GM12878 (cell line): ENCODE measurements around the gene LIMS1. TPM values are rescaled to one million over a fixed set of nuclear protein-coding genes. Genes with fewer than 3 reads are reported as not detected.

ENCODE experiments used
- ATAC-seq: fragments of 200-7000 bp; cut with Tn5 transposase; 3 replicates; pipeline ENCODE4 v1.9.1; 2020; ENCODE audit warnings: mild to moderate bottlenecking, moderate library complexity
- BruUV-seq: library from RNA; stranded (reverse); fragments of 400-500 nt; replicated peaks from 2 replicates; lab custom pipeline; 2021; lab: Mats Ljungman, UMichigan
- CTCF ChIA-PET: fragments of 300-600 bp; sonication (Branson Sonifier 250); formaldehyde crosslinking; extraction: SDS; loops from one replicate; lab custom pipeline; 2021; ENCODE audit warnings: inconsistent platforms; lab: Yijun Ruan, JAX
- POLR2A ChIA-PET: fragments of 350-600 bp; formaldehyde crosslinking; extraction: SDS; loops from one replicate; lab custom pipeline; 2021; ENCODE audit warnings: inconsistent platforms; lab: Charles Lee
- RAD21 ChIA-PET: fragments of 300-600 bp; sonication (Branson Sonifier 250); formaldehyde crosslinking; loops from one replicate; lab custom pipeline; 2023; ENCODE audit warnings: antibody characterized with exemption; ENCODE audit not compliant: unreplicated experiment; lab: Charles Lee
- SMC1A ChIA-PET: fragments of 300-600 bp; sonication (Branson Sonifier 250); formaldehyde crosslinking; loops from one replicate; lab custom pipeline; 2023; ENCODE audit not compliant: unreplicated experiment, uncharacterized antibody; lab: Charles Lee
- DNase-seq: peaks from one replicate; pipeline ENCODE4 v3.0.0-alpha.2; 2011; ENCODE audit warnings: low read depth, low spot score
- FAIRE-seq: peaks from 3 replicates; lab custom pipeline; 2011; peaks lifted over from hg19 to GRCh38; lab: Jason Lieb, UNC
- H2AFZ ChIP-seq: 2 replicates; pipeline ENCODE4 v1.6.0; 2011; ENCODE audit warnings: low read depth, low read length, control low read depth; ENCODE audit not compliant: control insufficient read depth
- H3K27ac ChIP-seq: 2 replicates; pipeline ENCODE4 v1.5.1; 2011; ENCODE audit warnings: control low read depth; ENCODE audit not compliant: control insufficient read depth, insufficient read depth
- H3K27me3 ChIP-seq, 2 experiments: replicated peaks in 1 of 2; 2 replicates each; pipeline versions ENCODE4 v1.6.0 to v1.6.1; 2011; ENCODE audit warnings: low read length in 1 of 2; ENCODE audit not compliant: control insufficient read depth in 2 of 2, insufficient read depth in 2 of 2
- H3K36me3 ChIP-seq, 2 experiments: 2 replicates each; pipeline ENCODE4 v1.5.1; 2011; ENCODE audit warnings: low read length in 1 of 2; ENCODE audit not compliant: control insufficient read depth in 2 of 2, insufficient read depth in 2 of 2
- H3K4me1 ChIP-seq: 2 replicates; pipeline ENCODE4 v1.6.1; 2011; ENCODE audit warnings: mild to moderate bottlenecking, low read length, moderate library complexity, mixed read lengths; ENCODE audit not compliant: control insufficient read depth, insufficient read depth
- H3K4me2 ChIP-seq: 2 replicates; pipeline ENCODE4 v1.6.0; 2011; ENCODE audit warnings: control low read depth; ENCODE audit not compliant: control insufficient read depth, insufficient read depth
- H3K4me3 ChIP-seq: fragments of 200-600 bp; sonication (generic); 2 replicates; pipeline ENCODE4 v1.5.1; 2016
- H3K79me2 ChIP-seq: 2 replicates; pipeline ENCODE4 v1.6.0; 2011; ENCODE audit warnings: low read length; ENCODE audit not compliant: control insufficient read depth, insufficient read depth
- H3K9ac ChIP-seq: 2 replicates; pipeline ENCODE4 v1.8.0; 2011; ENCODE audit warnings: low read length, control low read depth, mixed read lengths; ENCODE audit not compliant: control insufficient read depth, insufficient read depth
- H3K9me3 ChIP-seq: replicated peaks from 3 replicates; pipeline ENCODE4 v1.5.1; 2011; ENCODE audit warnings: mild to moderate bottlenecking, low read length; ENCODE audit not compliant: control insufficient read depth, insufficient read depth
- H4K20me1 ChIP-seq: 2 replicates; pipeline ENCODE4 v1.6.0; 2011; ENCODE audit not compliant: control insufficient read depth, insufficient read depth
- BCL11A ChIP-seq: IDR thresholded peaks from 2 replicates; pipeline ENCODE4 v1.6.1; 2011; ENCODE audit warnings: low read depth, low read length
- CEBPB ChIP-seq, 2 experiments: fragments of 150-350 bp in 1 of 2; IDR thresholded peaks; 2 replicates each; pipeline ENCODE4 v1.6.1; 2012 to 2014; ENCODE audit warnings: low read depth in 2 of 2, low read length in 2 of 2, borderline replicate concordance in 1 of 2, inconsistent platforms in 1 of 2
- E2F8 ChIP-seq: fragments of 450-650 bp; IDR thresholded peaks from 2 replicates; pipeline ENCODE4 v1.6.1; 2018; ENCODE audit warnings: mild to moderate bottlenecking, low read depth, moderate library complexity; ENCODE audit not compliant: partially characterized antibody
- GABPA ChIP-seq: IDR thresholded peaks from 2 replicates; pipeline ENCODE4 v1.6.1; 2014; ENCODE audit warnings: antibody characterized with exemption, low read depth, mild to moderate bottlenecking, inconsistent platforms
- GATAD2B ChIP-seq: fragments of 450-650 bp; conservative IDR thresholded peaks from 2 replicates; pipeline ENCODE4 v1.6.1; 2017; ENCODE audit warnings: low read depth, mild to moderate bottlenecking, moderate library complexity
- MTA2 ChIP-seq: fragments of 450-650 bp; IDR thresholded peaks from 2 replicates; pipeline ENCODE4 v1.6.1; 2016; ENCODE audit warnings: low read depth, mild to moderate bottlenecking, moderate library complexity
- MTA3 ChIP-seq: IDR thresholded peaks from 2 replicates; pipeline ENCODE4 v1.6.1; 2012; ENCODE audit warnings: low read length, inconsistent platforms, borderline replicate concordance
- NFXL1 ChIP-seq: fragments of 450-650 bp; IDR thresholded peaks from 2 replicates; pipeline ENCODE4 v1.6.1; 2017; ENCODE audit warnings: antibody characterized with exemption, mild to moderate bottlenecking, borderline replicate concordance
- NR2C1 ChIP-seq: fragments of 450-650 bp; IDR thresholded peaks from 2 replicates; pipeline ENCODE4 v1.6.1; 2017; ENCODE audit warnings: antibody characterized with exemption, mild to moderate bottlenecking, moderate library complexity
- NRF1 ChIP-seq: conservative IDR thresholded peaks from 2 replicates; pipeline ENCODE4 v1.6.1; 2011; ENCODE audit warnings: mild to moderate bottlenecking, low read depth, low read length, improper control_type of control experiment
- PAX5 ChIP-seq: IDR thresholded peaks from 2 replicates; pipeline ENCODE4 v1.6.1; 2011; ENCODE audit warnings: low read depth, low read length, borderline replicate concordance
- PML ChIP-seq: IDR thresholded peaks from 2 replicates; pipeline ENCODE4 v1.6.1; 2012; ENCODE audit warnings: low read length, inconsistent platforms
- POU2F2 ChIP-seq: IDR thresholded peaks from 3 replicates; pipeline ENCODE4 v1.6.1; 2011; ENCODE audit warnings: low read depth, mild to moderate bottlenecking, low read length, borderline replicate concordance
- SMARCA5 ChIP-seq: fragments of 450-650 bp; IDR thresholded peaks from 2 replicates; pipeline ENCODE4 v1.6.1; 2017; ENCODE audit warnings: mild to moderate bottlenecking
- ZNF274 ChIP-seq: IDR thresholded peaks from one replicate; pipeline ENCODE4 v1.8.0; 2011; ENCODE audit not compliant: insufficient read length, insufficient read depth
- WGBS: methylation state at CpG from one replicate; pipeline ENCODE4 v1.1.6; 2016; ENCODE audit warnings: low lambda C conversion rate; ENCODE audit not compliant: insufficient replicate concordance, insufficient coverage; ENCODE audit errors: missing lambda C conversion rate; 5-methylcytosine and 5-hydroxymethylcytosine counted together
- in situ Hi-C: fragments of 300-500 bp; cut with MboI; formaldehyde crosslinking; loops from 9 replicates; pipeline ENCODE4 v1.14.3; 2018; ENCODE audit warnings: mixed read lengths
- intact Hi-C: fragments of 100-400 bp; cut with micrococcal nuclease; formaldehyde crosslinking; loops from one replicate; pipeline ENCODE4 v1.14.2; 2022; ENCODE audit not compliant: unreplicated experiment
- polyA plus RNA-seq, 11 experiments: library from polyadenylated mRNA; depleted of rRNA in 4 of 11; unstranded in 6 of 11; stranded (reverse) in 5 of 11; fragments of >200 nt; fragmentation: Nextera tagmentation in 4 of 11; fragmentation: Illumina TruSeq in 1 of 11; extraction: Ambion mirVana in 4 of 11; extraction: Trizol in 1 of 11; gene quantifications; 1 replicate in 1 of 11; 2 replicates in 10 of 11; pipeline versions ENCODE4 v1.2.1 to v1.2.3, GENCODE V29; 2011 to 2016; ENCODE audit warnings: inconsistent platforms in 2 of 11, missing spikeins in 2 of 11, low read depth in 1 of 11
- total RNA-seq, 4 experiments: library from RNA; depleted of rRNA in 3 of 4; stranded (reverse); fragments of >200 nt in 3 of 4; fragmentation: Illumina TruSeq in 1 of 4; extraction: Trizol in 1 of 4; gene quantifications; 2 replicates each; pipeline versions ENCODE4 v1.2.1 to v1.2.3, GENCODE V29; 2013 to 2021
- TF ChIP-seq, protein P1 (sequence below): IDR thresholded peaks from 2 replicates; pipeline ENCODE4 v1.6.1; 2012; ENCODE audit warnings: mild to moderate bottlenecking, low read depth, low read length
- TF ChIP-seq, protein P2 (sequence below): fragments of 450-650 bp; conservative IDR thresholded peaks from 2 replicates; pipeline ENCODE4 v1.6.1; 2017; ENCODE audit warnings: mild to moderate bottlenecking, moderate library complexity

LIMS1 gene
- total and polyA plus RNA-seq, 10 of the 15 experiments (the other 5 are each of a cell fraction or from before 2014, with no cell fraction given): 15.7 to 98.1 (median 43.9) TPM

DNA sequence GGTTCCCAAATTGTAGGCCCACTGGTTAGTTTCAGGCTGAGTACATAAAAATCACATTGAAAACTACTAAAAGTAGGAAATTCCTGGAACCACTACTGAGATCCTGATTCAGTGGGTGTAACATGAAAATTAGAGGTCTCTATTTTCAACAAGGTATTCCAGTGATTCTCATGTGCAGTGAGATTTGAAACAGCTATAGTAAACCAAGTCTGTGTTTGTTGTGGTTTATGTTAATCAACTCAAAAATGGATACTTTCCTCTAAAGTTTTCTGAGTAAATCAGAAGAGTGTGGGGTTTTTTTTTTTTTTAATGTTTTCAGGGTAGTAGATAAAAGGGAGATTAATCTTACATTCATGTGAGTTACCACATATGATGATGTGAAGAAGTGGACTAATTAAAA is 42.4 kb upstream of the LIMS1 start (continued):
- TF ChIP-seq NR2C1 (no peak), CEBPB (IDR thresholded peaks at IDR 0.05; ENCODE audit: borderline replicate concordance in 1 of 2, low read depth in 2 of 2, low read length in 2 of 2) (no peak), SMARCA5 (no peak), MTA2 (no peak), NRF1 (no peak)
- TF ChIP-seq, protein P1, sequence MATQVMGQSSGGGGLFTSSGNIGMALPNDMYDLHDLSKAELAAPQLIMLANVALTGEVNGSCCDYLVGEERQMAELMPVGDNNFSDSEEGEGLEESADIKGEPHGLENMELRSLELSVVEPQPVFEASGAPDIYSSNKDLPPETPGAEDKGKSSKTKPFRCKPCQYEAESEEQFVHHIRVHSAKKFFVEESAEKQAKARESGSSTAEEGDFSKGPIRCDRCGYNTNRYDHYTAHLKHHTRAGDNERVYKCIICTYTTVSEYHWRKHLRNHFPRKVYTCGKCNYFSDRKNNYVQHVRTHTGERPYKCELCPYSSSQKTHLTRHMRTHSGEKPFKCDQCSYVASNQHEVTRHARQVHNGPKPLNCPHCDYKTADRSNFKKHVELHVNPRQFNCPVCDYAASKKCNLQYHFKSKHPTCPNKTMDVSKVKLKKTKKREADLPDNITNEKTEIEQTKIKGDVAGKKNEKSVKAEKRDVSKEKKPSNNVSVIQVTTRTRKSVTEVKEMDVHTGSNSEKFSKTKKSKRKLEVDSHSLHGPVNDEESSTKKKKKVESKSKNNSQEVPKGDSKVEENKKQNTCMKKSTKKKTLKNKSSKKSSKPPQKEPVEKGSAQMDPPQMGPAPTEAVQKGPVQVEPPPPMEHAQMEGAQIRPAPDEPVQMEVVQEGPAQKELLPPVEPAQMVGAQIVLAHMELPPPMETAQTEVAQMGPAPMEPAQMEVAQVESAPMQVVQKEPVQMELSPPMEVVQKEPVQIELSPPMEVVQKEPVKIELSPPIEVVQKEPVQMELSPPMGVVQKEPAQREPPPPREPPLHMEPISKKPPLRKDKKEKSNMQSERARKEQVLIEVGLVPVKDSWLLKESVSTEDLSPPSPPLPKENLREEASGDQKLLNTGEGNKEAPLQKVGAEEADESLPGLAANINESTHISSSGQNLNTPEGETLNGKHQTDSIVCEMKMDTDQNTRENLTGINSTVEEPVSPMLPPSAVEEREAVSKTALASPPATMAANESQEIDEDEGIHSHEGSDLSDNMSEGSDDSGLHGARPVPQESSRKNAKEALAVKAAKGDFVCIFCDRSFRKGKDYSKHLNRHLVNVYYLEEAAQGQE: no peak

DNA sequence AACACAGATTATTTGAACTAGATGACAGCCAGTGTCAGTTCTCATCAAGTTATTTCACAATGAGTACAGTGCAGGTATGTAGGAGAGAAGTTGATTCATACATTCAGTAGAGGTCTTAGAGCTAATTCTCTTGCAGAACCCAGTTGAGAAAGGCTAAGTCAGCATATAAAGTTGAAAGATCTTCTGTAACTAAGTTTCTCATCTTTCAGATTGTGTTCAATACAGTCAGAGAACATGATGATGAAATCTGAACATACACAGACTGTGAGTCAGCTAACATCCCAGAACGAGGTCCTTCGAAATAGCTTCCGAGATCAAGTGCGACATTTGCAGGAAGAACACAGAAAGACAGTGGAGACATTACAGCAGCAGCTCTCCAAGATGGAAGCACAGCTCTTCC is 41.9 kb upstream of the LIMS1 start:
- in situ Hi-C loops (no loop called here), intact Hi-C loops (no loop called here)
- BruUV-seq: no TSS peak
- CTCF ChIA-PET: interaction anchor here (1.3 kb wide), 1 partner anchor 145 kb away, joined by 4 read pairs; no protein-coding TSS in a partner anchor
- no peak overlapping the region for H3K9ac ChIP-seq
- no peaks in the 10 kb centered on the region for H3K79me2 ChIP-seq
- no peak overlapping the region for H3K27ac ChIP-seq
- ATAC-seq (no peak), DNase-seq (no peak), FAIRE-seq (no peak)
- POLR2A ChIA-PET: no interaction called here
- no peak overlapping the region for H2AFZ ChIP-seq
- SMC1A ChIA-PET: interaction anchor here (0.9 kb wide), 1 partner anchor 92 kb away, joined by 3 read pairs; no protein-coding TSS in a partner anchor
- no peaks in the 10 kb centered on the region for H3K27me3 ChIP-seq
- H4K20me1 ChIP-seq: no peaks in the 10 kb centered on the region
- H3K4me1 ChIP-seq: no peaks in the 10 kb centered on the region
- H3K4me2 ChIP-seq: no peak overlapping the region
- no peak overlapping the region for H3K4me3 ChIP-seq
- RAD21 ChIA-PET: no interaction called here
- WGBS: 100% methylated on average over 4 of the region's 4 CpGs
- H3K36me3 ChIP-seq: peaks cover 2 to 15% of the 10 kb centered on the region in 2 experiments; a peak in 3 of 4 replicates
- H3K9me3 ChIP-seq: no peaks in the 10 kb centered on the region
- TF ChIP-seq MTA3 (no peak), GABPA (no peak), PAX5 (no peak), PML (no peak), NFXL1 (no peak), ZNF274 (no peak), E2F8 (no peak), GATAD2B (no peak), POU2F2 (no peak), BCL11A (no peak)
- TF ChIP-seq, protein P2, sequence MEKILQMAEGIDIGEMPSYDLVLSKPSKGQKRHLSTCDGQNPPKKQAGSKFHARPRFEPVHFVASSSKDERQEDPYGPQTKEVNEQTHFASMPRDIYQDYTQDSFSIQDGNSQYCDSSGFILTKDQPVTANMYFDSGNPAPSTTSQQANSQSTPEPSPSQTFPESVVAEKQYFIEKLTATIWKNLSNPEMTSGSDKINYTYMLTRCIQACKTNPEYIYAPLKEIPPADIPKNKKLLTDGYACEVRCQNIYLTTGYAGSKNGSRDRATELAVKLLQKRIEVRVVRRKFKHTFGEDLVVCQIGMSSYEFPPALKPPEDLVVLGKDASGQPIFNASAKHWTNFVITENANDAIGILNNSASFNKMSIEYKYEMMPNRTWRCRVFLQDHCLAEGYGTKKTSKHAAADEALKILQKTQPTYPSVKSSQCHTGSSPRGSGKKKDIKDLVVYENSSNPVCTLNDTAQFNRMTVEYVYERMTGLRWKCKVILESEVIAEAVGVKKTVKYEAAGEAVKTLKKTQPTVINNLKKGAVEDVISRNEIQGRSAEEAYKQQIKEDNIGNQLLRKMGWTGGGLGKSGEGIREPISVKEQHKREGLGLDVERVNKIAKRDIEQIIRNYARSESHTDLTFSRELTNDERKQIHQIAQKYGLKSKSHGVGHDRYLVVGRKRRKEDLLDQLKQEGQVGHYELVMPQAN: no peak
